ENCODE data around the gene SLC8A1.
A peak's percentile ranks its signal among the peaks of the same experiment; 100 is the strongest.

Gene SLC8A1

DNA sequence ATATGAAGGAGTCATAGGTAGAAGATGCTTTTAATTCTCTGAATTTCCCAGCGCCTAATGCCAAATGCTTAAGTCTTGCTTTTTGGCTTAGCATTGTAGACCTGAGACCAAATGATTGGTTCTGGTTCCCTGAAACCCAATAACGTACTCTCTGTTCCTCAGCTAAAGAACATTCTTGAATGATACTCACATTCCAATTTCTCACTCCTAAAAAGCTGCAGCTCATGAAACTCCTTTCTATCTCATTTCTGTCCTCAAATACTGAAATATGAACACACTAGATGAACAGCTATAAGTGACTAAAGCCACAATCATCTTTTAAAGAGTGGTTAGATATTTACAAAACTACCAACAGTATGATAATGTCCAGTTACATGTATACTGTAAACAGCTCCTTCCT is 272.1 kb downstream of the SLC8A1 start:
- DNase-seq: no peak

- no peak for DNase-seq
Measured at GRCh38 chr2:40178971-40179370, 272.9 kb downstream of the SLC8A1 start.

DNA sequence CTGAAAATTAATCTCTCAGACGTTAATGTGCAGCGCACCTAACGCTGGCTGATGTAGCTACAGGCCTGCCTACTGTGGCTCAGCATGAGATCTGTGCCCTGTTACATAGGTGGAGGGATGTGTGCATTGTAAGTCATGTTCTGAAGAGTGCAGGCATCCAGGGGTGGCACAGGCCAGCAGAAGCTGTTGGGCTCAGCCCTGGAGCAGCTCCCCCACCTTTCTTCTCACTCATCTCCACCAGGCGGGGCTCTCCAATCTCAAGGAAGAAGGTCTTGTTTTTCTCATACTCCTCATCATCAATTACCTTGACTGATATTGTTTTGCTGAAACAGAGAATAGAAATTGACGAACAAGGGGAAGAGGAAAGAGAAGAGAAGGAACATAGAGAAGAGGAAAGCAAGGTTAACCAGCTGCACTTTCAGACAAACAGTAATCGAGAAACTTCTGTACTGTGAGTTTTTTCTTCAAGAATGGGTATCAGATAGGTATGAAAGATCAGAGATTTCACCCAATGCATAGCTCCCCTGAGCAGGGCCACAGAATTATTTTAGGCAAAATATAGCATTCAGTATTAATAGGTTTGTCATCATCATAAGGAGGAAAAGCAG is 273.6 kb downstream of the SLC8A1 start:
- DNase-seq: no peak

DNA sequence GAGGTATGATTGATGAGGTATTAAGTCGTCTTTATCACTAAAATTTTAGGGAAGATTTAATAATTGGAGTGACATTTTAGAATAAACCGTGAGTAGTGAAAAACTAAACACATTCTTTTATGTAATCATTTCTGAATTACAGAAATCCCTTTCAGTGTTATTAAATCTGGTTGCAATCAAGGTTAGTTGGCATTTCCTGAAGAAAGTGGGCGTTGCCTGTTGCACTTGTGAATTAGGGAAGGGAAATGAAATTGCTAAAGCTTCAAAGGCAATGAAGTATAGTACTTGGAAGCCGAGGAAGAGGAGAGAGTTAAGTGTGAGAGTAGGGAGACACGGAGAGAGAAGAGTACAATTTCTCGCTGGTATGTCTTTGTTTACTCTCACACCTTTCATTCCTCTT is 274.5 kb downstream of the SLC8A1 start:
- no peak for DNase-seq

DNA sequence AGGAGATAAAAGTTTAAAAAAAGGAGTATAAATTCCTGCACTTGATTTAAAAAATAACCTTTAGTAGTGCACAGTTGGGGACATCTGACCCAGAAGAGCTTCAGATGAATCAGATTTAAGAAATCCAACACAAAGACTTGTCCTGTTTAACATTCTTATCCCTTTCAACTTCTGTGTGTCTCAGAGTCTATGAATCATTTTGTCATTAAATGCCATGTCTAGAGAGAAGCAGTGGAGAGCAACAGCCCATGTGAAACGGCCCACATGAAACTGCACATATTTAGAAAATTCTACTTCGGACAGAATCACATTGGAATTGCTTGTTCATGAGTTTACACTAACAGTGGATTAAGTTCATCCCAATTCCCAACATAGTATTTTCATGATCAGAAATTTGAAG is 278.6 kb downstream of the SLC8A1 start:
- peak; percentile 60 for DNase-seq

- no peak for DNase-seq
Measured at GRCh38 chr2:40169856-40170255, 282.0 kb downstream of the SLC8A1 start.

GRCh38 chr2:40169430-40169829 is 282.5 kb downstream of the SLC8A1 start:
- DNase-seq: no peak

- no peak for DNase-seq
Measured at GRCh38 chr2:40168546-40168945, 283.3 kb downstream of the SLC8A1 start.

- no peak for DNase-seq
Measured at GRCh38 chr2:40168032-40168431, 283.9 kb downstream of the SLC8A1 start.

DNA sequence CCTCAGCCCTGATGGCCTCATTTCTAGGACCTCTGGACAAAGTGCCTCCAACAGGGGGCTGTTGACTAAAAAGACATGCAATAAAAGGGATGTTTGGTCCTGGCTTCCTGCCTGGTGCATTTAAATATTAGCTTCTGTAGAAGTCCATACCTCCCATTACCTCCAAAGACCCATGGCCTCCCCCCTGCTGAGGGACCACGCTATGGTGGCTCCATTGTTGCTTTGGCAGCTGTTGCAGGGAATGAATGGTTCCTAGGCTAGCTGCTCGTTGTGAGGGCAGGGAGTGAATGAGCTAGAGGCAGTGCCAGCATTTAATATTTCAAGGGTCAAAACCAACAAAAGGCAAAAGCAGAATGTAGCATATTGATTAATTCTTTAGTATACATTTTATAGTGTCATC is 285.9 kb downstream of the SLC8A1 start:
- DNase-seq: no peak

DNA sequence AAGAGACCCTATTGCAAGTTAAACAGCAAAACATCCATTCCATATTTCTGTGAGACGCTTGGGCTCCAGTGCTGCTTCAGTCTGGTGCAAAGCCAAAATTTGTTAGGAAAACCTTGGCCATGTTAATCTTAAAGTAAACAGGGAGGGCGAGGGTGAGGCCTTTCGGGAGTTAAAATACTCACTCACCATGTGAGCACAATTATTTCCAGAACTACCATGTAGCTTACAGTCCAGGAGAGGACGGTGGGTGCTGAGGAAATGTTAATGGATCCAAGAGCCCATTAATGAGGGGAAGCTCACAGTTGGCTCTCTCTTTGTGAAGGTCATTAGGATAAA is 286.4 kb downstream of the SLC8A1 start:
- DNase-seq: no peak

DNA sequence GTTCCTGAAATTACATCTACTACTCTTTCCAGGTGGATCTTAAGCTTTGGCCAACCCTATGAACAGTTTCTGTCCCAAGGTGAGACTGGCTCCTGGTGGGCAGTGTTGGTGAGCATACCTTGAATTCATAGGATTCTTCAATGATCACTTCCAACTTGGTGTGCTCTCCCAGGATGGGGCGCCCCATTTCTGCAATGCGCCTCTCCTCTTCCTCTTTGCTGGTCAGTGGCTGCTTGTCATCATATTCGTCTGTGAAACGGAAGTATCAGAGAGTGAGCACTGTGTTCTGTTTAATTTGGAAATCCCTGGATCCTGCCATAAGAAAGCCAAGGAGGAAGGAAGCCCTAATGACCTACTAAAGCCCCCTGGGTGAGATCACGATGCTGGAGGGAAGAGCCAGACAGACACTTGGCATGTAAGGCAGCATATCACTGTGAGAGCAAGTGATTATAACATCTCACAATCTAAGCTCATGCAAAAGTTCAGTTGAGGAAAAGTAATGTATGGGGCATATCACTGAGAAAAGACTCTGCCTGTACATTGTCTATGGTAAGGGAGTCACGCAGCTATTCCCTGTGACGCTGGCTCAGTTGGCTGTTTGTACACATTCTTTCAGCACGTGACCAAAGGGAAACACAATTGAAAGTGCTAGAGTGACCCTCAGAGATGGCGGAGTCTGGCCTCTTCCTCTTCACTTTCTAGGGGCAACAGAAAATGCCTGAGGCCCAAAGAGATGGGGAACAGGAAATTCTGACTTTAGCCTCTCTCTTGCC is 287.0 kb downstream of the SLC8A1 start:
- no peak for DNase-seq

GRCh38 chr2:40161986-40162385 is 289.9 kb downstream of the SLC8A1 start:
- DNase-seq: no peak

- no peak for DNase-seq
Measured at GRCh38 chr2:40160751-40161218, 291.1 kb downstream of the SLC8A1 start.

- DNase-seq: no peak
Measured at GRCh38 chr2:40159333-40159732, 292.6 kb downstream of the SLC8A1 start.

- no peak for DNase-seq
Measured at GRCh38 chr2:40158781-40159180, 293.1 kb downstream of the SLC8A1 start.

DNA sequence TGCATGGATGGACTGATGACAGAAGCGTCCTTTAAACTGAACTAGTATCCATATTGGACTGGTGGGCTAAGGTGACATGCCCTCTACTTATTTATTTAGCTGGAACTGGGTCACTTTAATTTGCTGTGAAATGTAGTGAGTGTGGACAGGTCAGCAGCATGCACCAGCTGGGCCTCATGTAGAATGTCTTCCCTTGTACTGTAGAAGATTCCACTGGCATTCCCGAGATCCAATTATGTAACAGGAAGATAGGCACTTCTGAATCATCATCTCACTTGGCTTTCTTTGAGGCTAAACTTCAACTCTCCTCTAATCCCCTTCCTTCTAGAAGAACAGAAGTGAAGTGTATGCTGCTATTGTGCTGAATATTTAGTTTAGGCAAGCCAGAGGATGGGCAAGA is 296.2 kb downstream of the SLC8A1 start:
- DNase-seq: no peak

GRCh38 chr2:40150266-40150665 is 301.6 kb downstream of the SLC8A1 start:
- DNase-seq: no peak

DNA sequence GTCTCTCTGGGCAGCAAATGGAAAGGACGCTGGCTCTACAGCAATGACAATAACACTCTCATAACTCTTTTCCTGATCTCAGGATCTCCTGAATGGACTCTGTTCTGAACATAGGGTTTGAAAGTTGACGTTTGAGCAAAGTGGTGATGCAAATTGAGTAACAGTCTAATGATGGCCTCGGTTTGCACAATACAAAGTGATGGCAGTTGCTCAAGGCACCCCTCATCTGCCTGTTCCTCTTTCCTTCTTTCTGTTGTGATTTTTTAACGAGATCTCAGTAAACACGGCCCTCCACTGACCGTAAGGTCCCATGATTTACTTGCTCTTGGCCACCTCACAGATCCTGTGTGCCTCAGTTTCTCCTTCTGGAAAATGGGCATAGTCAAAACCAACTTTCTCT is 303.6 kb downstream of the SLC8A1 start:
- no peak for DNase-seq

DNA sequence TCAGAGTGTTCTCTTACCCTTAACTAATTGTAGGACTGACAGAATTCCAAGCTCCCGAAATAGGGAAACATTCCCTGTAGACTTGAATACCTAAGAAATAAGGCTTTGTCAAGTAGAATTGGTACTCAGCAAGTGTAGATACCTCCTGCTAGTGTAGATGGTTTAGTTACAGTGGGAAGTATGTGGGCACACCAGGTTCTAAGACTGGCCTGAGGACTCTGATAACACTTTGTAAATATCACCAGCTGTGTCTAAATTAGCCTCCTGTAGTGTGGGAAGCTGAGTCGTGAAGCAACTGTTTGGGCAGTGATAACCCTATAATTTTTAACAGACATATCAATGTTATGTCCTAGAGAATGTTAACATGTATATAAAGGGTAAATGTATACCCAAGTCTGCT is 304.5 kb downstream of the SLC8A1 start:
- DNase-seq: no peak

DNA sequence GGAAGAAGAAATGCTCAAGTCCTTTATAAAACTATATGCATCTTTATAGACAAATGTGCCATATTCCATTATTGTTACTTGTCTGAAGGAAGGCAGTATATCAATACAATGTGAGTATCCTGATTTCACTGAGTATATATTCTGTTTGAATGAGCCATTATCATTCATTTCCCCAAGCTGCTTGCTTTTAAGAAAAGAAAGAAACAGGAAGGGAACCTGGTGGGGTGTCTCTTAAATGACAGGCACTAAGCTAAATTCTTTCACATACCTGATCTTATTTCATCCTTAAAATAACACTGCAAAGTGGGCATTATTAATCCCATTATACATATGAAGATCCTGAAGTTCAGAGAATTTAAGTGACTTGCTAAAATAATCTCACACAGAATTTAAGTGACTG is 307.9 kb downstream of the SLC8A1 start:
- no peak for DNase-seq

GRCh38 chr2:40138314-40138713 is 313.6 kb downstream of the SLC8A1 start:
- DNase-seq: no peak

DNA sequence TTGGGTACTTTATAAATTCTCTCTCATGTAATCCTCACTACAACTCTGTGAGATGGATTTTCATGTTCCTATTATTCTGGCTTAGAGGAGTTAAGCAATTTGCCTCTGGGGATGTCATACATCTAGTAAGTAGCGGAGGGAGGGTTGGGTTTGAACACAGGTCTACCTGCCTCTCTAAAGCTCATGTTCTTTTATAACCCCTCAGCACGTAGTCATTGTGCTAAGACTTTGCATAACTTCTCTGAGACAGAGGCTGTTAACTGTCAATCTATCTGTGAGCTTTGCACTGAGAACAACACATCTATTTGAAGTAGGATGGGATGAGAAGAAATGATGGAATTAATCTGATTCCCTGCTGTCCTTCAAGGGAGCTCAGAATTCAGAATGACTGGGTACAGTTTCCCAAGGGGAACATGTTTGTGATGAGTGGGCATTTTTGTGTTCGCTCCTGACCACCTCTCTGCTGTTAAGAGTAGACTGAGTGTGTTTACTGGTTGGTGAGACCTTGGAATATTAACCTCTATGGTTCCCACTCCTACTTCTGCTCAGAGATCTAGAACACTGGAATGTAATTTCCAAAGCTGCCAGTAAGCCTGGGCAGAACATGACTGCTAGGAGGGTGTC is 320.7 kb downstream of the SLC8A1 start:
- DNase-seq: no peak

All from fibroblast of skin of scalp (primary cell).